Endothelial cell of umbilical vein (primary cell): ENCODE results near the gene KMT5B. TPM values are rescaled to one million over a fixed set of nuclear protein-coding genes. Genes with fewer than 3 reads are reported as not detected.
A peak's percentile ranks its signal among the peaks of the same experiment; 100 is the strongest.

ENCODE experiments used
- BruUV-seq: library from RNA; stranded (reverse); fragments of 400-500 nt; replicated peaks from 2 replicates; lab custom pipeline; 2021; lab: Mats Ljungman, UMichigan
- CTCF ChIA-PET: fragments of 300-600, 350-600 bp; sonication (Branson Sonifier 250); formaldehyde crosslinking; loops from one replicate; lab custom pipeline; 2021; ENCODE audit warnings: antibody characterized with exemption, inconsistent platforms; lab: Charles Lee
- POLR2A ChIA-PET: fragments of 300-600, 350-600 bp; sonication (Branson Sonifier 250); formaldehyde crosslinking; loops from one replicate; lab custom pipeline; 2021; ENCODE audit warnings: antibody characterized with exemption, inconsistent platforms; lab: Charles Lee
- DNase-seq: peaks from one replicate; pipeline ENCODE4 v3.0.0-alpha.2; 2011; ENCODE audit warnings: low read depth, low spot score
- FAIRE-seq: peaks from 2 replicates; lab custom pipeline; 2011; peaks lifted over from hg19 to GRCh38; lab: Jason Lieb, UNC
- H2AFZ ChIP-seq: 2 replicates; pipeline ENCODE4 v1.6.0; 2012; ENCODE audit warnings: low read depth, low read length, control low read depth, inconsistent platforms
- H3K27ac ChIP-seq: 2 replicates; pipeline ENCODE4 v1.5.1; 2011; ENCODE audit warnings: low read depth, mild to moderate bottlenecking, control low read depth, low read length, moderate library complexity; ENCODE audit not compliant: insufficient read depth
- H3K27me3 ChIP-seq, 2 experiments: 2 replicates each; pipeline versions ENCODE4 v1.6.0 to v1.6.1; 2011; ENCODE audit warnings: low read length in 2 of 2, mixed read lengths in 1 of 2; ENCODE audit not compliant: control insufficient read depth in 2 of 2, insufficient read depth in 2 of 2
- H3K36me3 ChIP-seq, 2 experiments: 2 replicates in 1 of 2; 3 replicates in 1 of 2; pipeline ENCODE4 v1.5.1; 2011; ENCODE audit warnings: low read length in 2 of 2, mild to moderate bottlenecking in 1 of 2, moderate library complexity in 1 of 2; ENCODE audit not compliant: control insufficient read depth in 2 of 2, insufficient read depth in 2 of 2; ENCODE audit errors: extremely low read depth in 1 of 2
- H3K4me1 ChIP-seq: 3 replicates; pipeline ENCODE4 v1.5.1; 2011; ENCODE audit warnings: mild to moderate bottlenecking, low read length; ENCODE audit not compliant: control insufficient read depth, insufficient read depth; ENCODE audit errors: extremely low read depth
- H3K4me2 ChIP-seq: 2 replicates; pipeline ENCODE4 v1.6.1; 2011; ENCODE audit warnings: low read length, control low read depth, mixed read lengths; ENCODE audit not compliant: insufficient read depth
- H3K4me3 ChIP-seq, 3 experiments: fragments of 200-600 bp in 1 of 3; sonication (generic), shearing (Covaris generic) in 1 of 3; replicated peaks in 1 of 3; 2 replicates each; pipeline ENCODE4 v1.5.1; 2011 to 2016; ENCODE audit warnings: control low read depth in 3 of 3, low read length in 3 of 3, mild to moderate bottlenecking in 2 of 3, inconsistent platforms in 1 of 3, low read depth in 1 of 3, moderate library complexity in 1 of 3; ENCODE audit not compliant: insufficient read depth in 1 of 3
- H3K79me2 ChIP-seq: 2 replicates; pipeline ENCODE4 v1.6.0; 2012; ENCODE audit warnings: low read length, inconsistent platforms; ENCODE audit not compliant: control insufficient read depth, insufficient read depth
- H3K9ac ChIP-seq: replicated peaks from 2 replicates; pipeline ENCODE3; 2011; ENCODE audit warnings: low read length, control low read depth; ENCODE audit not compliant: insufficient read depth; ENCODE audit errors: extremely low read depth
- H3K9me1 ChIP-seq: replicated peaks from 3 replicates; pipeline ENCODE4 v1.6.0; 2011; ENCODE audit warnings: mild to moderate bottlenecking, low read length; ENCODE audit not compliant: control insufficient read depth, insufficient read depth; ENCODE audit errors: extremely low read depth
- H3K9me3 ChIP-seq: replicated peaks from 2 replicates; pipeline ENCODE4 v1.5.1; 2012; ENCODE audit warnings: low read length, inconsistent platforms; ENCODE audit not compliant: control insufficient read depth, insufficient read depth
- H4K20me1 ChIP-seq: replicated peaks from 2 replicates; pipeline ENCODE3; 2011; ENCODE audit warnings: mild to moderate bottlenecking, low read length; ENCODE audit not compliant: control insufficient read depth, insufficient read depth; ENCODE audit errors: extremely low read depth
- EZH2 ChIP-seq: IDR thresholded peaks from 2 replicates; pipeline ENCODE4 v1.6.1; 2012; ENCODE audit warnings: borderline replicate concordance, low read depth, mild to moderate bottlenecking, moderate library complexity, low read length, inconsistent platforms; ENCODE audit not compliant: severe bottlenecking
- FOS ChIP-seq: IDR thresholded peaks from 2 replicates; pipeline ENCODE4 v1.6.1; 2011; ENCODE audit warnings: mild to moderate bottlenecking, low read length, moderate library complexity, borderline replicate concordance; ENCODE audit not compliant: insufficient read depth
- GATA2 ChIP-seq: IDR thresholded peaks from 2 replicates; pipeline ENCODE4 v1.7.0; 2011; ENCODE audit warnings: low read depth, mild to moderate bottlenecking, moderate library complexity, mixed read lengths, low read length; ENCODE audit not compliant: insufficient read length, insufficient read depth
- JUN ChIP-seq: IDR thresholded peaks from 2 replicates; pipeline ENCODE4 v1.6.1; 2011; ENCODE audit warnings: borderline replicate concordance, low read depth; ENCODE audit not compliant: insufficient read length, insufficient read depth
- MYC ChIP-seq: IDR thresholded peaks from one replicate; pipeline ENCODE4 v1.6.1; 2011; ENCODE audit warnings: mild to moderate bottlenecking, low read depth, low read length
- POLR2A ChIP-seq: IDR thresholded peaks from 2 replicates; pipeline ENCODE4 v1.6.1; 2012; ENCODE audit warnings: low read depth, mild to moderate bottlenecking, control low read depth, low read length
- POLR2AphosphoS5 ChIP-seq: IDR thresholded peaks from 2 replicates; pipeline ENCODE4 v1.6.1; 2012; ENCODE audit warnings: low read depth, mild to moderate bottlenecking, control low read depth, low read length, moderate library complexity; ENCODE audit not compliant: insufficient read depth
- dilution Hi-C: fragments of 300-500 bp; cut with MboI; formaldehyde crosslinking; loops from one replicate; pipeline ENCODE4 v1.15.0; 2019; ENCODE audit warnings: low sequenced_read_pairs; ENCODE audit not compliant: extremely low pct_ligation_motif_present
- intact Hi-C: fragments of 100-400 bp; cut with micrococcal nuclease; formaldehyde crosslinking; loops from one replicate; pipeline ENCODE4 v1.10.0; 2022
- polyA plus RNA-seq, 4 experiments: library from polyadenylated mRNA; depleted of rRNA in 3 of 4; stranded (reverse) in 3 of 4; unstranded in 1 of 4; fragments of >200 nt; gene quantifications; 2 replicates each; pipeline versions ENCODE4 v1.2.1 to v1.2.3, GENCODE V29; 2011 to 2012; ENCODE audit warnings: missing spikeins in 1 of 4
- total RNA-seq: library from RNA; stranded (reverse); gene quantifications from 2 replicates; pipeline ENCODE4 v1.2.3, GENCODE V29; 2021
- TF ChIP-seq, protein P1 (sequence below), 2 donors: IDR thresholded peaks; 1 replicate in 1 of 2; 2 replicates in 1 of 2; pipeline ENCODE4 v1.5.1; 2011; ENCODE audit warnings: low read length in 2 of 2, mild to moderate bottlenecking in 2 of 2, moderate library complexity in 2 of 2, control low read depth in 1 of 2, inconsistent platforms in 1 of 2, low read depth in 1 of 2; ENCODE audit not compliant: insufficient read depth in 1 of 2; ENCODE audit errors: extremely low read depth in 1 of 2
- TF ChIP-seq, protein P2 (sequence below): IDR thresholded peaks from 2 replicates; pipeline ENCODE4 v1.6.1; 2011; ENCODE audit not compliant: insufficient read depth, insufficient read length

The KMT5B gene
- total and polyA plus RNA-seq, 2 donors (not counting 3 experiments of a cell fraction or from before 2014, with no cell fraction given): 10.1 to 36.3 TPM

DNA sequence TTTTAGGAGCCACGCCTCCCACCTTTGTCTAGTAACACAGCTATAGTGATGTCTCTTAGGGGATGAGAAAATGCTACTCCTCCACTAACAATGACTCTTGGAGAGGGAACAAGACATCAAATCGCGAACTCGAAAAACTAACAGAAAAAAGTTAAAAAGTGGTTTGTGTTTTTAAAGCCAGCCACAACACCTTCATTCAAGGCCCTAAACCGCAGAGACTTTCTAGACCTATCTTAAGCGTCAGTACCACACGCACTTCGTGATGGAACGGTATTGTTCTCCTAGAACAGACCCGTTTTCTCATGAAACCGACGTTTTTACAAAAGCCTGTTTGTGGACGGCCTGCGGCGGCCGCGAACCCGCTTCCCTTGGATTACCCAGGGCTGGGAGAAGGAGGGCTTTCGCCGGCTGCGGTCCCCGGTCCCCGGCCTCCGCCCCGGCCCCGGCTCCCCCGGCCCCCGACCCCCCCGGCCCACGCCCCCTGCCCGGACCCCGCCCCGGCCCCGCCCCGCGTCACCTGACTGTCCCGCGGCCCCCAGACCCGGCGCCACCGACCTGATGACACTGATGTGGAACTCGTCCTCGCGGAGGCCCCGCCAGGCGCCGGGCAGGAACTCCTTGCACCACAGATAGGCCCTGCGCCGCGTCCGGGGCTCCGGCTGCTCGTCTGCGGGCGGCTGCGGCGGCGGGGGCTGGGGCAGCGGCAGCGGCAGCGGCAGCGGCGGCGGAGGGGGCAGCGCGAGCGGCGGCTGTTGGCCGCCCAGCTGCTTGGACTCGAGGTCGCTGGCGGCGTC, 92.6 kb downstream of the KMT5B start:
- intact Hi-C loops (loop anchor here (1.0 to 5.0 kb wide), 3 partner anchors 20 to 87 kb away; no protein-coding TSS in a partner anchor), dilution Hi-C loops (no loop called here)
- ChIA-PET CTCF (no interaction called here), POLR2A (no interaction called here)
- peak overlapping the region; percentile 67 for H3K9ac ChIP-seq
- peak; percentile 76 for FAIRE-seq
- peaks cover 10% of the 10 kb centered on the region for H3K79me2 ChIP-seq
- H3K4me3 ChIP-seq: peak overlapping the region; percentile 2 to 73 (median 56)
- DNase-seq: peak; percentile 51
- peak overlapping the region; percentile 65 for H3K27ac ChIP-seq
- H3K36me3 ChIP-seq: no peaks in the 10 kb centered on the region
- H3K9me3 ChIP-seq: no peaks in the 10 kb centered on the region
- no peaks in the 10 kb centered on the region for H3K9me1 ChIP-seq
- H2AFZ ChIP-seq: peak overlapping the region; percentile 58
- H3K4me1 ChIP-seq: peaks cover 8% of the 10 kb centered on the region
- H3K4me2 ChIP-seq: peak overlapping the region; percentile 71
- H3K27me3 ChIP-seq: no peaks in the 10 kb centered on the region
- TF ChIP-seq POLR2AphosphoS5 (no peak), MYC (no peak), GATA2 (no peak), POLR2A (no peak), EZH2 (no peak), FOS (no peak), JUN (no peak)
- TF ChIP-seq, protein P1, sequence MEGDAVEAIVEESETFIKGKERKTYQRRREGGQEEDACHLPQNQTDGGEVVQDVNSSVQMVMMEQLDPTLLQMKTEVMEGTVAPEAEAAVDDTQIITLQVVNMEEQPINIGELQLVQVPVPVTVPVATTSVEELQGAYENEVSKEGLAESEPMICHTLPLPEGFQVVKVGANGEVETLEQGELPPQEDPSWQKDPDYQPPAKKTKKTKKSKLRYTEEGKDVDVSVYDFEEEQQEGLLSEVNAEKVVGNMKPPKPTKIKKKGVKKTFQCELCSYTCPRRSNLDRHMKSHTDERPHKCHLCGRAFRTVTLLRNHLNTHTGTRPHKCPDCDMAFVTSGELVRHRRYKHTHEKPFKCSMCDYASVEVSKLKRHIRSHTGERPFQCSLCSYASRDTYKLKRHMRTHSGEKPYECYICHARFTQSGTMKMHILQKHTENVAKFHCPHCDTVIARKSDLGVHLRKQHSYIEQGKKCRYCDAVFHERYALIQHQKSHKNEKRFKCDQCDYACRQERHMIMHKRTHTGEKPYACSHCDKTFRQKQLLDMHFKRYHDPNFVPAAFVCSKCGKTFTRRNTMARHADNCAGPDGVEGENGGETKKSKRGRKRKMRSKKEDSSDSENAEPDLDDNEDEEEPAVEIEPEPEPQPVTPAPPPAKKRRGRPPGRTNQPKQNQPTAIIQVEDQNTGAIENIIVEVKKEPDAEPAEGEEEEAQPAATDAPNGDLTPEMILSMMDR (IDR thresholded peaks at IDR 0.05; ENCODE audit: extremely low read depth in 1 of 2, insufficient read depth in 1 of 2, low read depth in 1 of 2, low read length in 2 of 2): no peak
- TF ChIP-seq, protein P2, sequence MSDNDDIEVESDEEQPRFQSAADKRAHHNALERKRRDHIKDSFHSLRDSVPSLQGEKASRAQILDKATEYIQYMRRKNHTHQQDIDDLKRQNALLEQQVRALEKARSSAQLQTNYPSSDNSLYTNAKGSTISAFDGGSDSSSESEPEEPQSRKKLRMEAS: no peak
- H4K20me1 ChIP-seq: no peaks in the 10 kb centered on the region
- BruUV-seq: no TSS peak
